NCI-H146 treated with DMSO at 0.1 percent for 48 hours (cell line): ENCODE measurements around the gene RBCK1.
A peak's percentile ranks its signal among the peaks of the same experiment; 100 is the strongest.

Source experiments
- DNase-seq: peaks from one replicate; lab custom pipeline; 2025; ENCODE audit not compliant: unreplicated experiment; lab: John Stamatoyannopoulos, UW

Gene RBCK1

DNA sequence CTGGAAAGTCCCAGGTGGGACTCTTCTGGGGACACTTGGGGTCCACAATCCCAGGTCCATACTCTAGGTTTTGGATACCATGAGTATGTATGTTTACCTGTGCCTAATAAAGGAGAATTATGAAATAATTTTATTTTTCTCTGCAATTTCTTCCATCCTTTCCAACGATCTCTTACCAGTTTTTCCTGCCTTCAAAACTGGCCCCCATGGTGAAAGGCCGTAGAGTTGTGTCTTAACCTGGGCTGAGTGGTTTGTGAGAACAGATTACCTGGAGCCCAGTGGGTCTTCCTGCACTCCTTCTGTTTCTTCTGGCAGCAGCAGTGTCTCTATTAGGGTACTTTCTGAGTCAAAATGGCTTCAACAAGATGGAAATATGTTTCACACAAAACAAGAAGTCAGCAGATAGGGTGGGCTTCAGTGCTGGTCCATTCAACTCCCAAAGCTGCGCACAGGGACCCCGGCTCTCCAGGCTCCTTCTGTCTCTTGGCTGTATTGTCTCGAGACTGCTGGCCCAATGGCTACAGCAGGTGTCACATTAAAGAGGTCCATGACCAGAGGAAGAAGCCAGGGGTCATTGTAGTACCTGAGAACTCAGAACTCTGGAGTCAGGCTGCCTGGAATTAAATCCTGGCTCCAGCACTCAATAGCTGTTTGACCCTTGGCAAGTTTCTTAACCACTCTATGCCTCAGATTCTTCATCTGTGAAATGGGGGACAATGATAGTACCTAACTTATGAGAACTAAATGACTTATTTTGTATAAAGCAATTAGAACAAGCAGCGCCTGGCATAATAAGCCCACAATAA is 10.5 kb upstream of the RBCK1 start:
- no peak for DNase-seq

DNA sequence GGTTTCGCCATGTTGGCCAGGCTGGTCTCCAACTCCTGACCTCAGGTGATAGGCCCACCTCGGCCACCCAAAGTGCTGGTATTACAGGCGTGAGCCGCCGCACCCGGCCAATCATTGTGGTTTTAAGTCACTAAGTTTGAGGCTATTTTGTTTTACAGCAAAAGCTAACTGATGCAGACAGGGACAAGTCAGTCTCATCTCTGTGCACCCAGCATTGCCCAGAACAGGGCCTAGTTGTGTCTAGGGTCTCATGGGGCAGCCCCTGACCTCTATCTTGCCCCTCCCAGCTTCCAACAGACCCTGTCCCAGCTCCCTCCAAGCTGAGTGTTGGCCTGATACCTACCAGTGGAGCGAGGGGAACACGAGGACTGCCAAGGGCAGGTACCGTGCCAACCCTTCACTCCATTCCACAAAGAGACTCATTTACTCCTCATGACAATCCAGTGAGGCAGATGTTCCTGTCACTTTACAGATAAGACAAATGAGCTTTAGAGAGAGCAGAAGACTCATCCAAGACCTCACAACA is 8.9 kb upstream of the RBCK1 start:
- no peak for DNase-seq

DNA sequence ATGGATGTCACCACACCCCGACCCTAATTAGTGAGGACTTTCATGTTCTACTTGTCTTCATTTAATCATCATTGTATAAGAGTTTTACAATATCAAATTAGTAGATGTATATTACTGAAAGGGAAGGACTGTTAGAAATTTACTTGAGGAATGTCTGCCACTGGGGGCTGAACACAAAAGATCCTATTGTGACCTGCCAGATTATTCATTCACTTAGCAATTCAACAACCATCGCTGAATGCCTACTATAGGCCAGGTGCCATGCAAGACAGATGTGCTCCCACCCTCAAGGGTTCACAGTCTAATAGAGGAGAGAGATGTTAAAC is 8.0 kb upstream of the RBCK1 start:
- no peak for DNase-seq

DNA sequence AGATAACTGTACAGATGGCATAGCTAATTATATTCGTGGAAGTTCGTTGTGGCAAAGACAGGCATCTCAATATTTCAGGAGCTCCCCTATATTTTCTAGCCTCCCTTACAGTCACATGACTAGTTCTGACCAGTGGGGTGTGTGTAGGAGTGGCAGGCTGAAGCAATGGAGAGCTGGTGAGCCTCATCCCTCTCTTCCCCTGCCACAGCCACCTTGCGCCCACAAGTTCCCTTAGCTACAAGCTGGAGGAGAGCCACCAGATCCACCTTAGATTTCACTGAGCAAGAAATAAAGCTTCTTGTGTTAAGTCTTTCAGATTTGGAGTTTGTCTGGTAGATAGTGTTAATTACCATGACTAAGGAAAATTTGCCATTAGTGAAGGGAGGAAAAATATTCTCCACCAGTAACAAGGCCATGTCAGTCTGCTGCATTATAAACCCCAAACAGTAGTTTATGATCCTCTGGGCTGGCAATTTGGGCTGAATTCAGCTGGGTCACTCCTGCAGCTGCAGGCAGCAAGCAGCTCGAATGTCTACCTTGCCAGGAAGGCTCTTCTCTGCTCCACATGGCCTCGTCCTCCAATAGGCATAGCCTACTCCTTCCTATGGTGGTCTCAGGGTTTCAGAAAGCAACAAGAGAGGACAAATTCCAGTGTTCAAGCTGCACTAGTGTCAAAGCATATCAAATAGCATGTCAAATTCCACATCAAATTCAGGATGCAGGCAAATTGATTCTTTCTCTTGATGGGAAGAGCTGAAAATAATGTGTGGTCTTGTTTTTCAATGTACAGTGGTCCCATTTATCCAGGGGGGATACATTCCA is 7.4 kb upstream of the RBCK1 start:
- DNase-seq: no peak

DNA sequence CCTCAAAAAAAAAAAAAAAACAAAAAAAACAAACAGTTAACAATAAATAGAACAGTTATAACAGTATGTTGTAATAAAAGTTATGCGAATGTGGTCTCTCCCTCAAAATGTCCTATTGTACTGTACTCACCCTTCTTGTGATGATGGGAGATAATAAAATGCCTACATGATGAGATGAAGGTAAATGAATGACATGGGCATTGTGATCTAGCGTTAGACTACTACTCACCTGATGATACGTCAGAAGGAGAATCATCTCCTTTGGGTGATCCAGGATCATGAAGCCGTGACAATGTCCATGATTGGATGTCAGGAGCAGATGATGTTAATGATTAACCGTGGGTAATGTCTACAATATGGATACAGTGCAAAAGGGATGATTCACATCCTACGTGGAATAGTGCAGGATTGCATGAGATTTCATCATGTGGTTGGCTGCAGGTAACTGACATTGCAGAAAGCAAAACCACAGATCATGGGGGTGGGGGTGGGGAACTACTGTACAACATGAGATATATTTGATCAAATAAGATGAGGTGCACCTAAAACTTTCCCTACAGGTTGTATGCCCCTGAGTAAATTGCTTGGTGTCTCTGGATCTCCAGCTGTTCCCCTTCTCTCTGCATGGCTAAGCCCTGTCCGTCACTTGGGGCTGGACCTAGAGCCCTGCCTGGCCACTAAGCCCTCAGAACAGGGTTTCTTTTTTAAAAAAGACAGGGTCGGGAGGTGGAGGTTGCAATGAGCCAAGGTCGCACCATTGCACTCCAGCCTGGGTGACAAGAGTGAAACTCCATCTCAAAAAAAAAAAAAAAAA is 6.2 kb upstream of the RBCK1 start:
- DNase-seq: no peak

DNA sequence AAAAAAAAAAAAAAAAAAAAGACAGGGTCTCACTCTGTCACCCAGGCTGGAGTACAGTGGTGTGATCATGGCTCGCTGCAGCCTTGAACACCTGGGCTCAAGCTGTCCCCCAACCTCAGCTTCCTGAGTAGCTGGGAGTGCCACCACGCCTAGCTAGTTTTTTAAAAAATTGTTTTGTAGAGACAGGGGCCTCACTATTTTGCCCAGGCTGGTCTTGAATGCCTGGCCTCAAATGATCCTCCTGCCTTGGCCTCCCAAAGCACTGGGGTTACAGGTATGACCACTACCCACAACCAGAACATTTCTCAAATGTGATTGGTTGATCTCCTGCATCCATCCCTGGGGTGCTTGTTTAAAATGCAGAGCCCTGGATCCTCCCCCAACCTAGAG is 5.6 kb upstream of the RBCK1 start:
- no peak for DNase-seq

DNA sequence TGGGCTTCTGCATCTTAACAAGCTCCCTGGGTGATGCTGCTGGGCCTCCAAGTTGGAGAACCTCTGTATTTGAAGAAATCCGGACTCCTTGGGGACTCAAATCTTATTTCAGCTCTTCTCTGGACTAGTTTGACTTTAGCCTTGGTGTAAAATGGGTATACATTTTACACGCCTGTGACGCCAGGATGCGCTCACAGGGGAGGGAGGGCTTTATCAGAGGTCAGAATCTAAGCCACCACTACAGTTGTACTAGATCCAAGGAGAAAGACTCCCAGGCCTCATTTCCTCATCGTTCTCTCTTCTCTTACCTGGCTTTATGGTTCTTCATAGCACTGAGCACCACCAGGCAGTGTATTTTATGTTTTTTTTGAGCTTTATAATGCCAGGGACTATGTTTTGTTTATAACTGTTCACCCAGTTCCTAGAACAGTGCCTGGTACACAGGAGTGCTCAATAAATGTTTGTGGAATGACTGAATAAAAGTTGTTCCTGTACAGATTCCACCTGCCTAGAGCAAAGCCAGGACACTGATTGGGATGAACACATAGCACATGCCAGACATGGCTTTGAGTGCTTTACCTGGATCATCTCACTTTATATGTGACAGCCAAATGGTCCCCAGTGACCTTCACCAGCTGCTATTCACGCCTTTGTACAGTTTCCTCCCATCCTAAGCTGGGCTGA is 5.1 kb upstream of the RBCK1 start:
- no peak for DNase-seq

DNA sequence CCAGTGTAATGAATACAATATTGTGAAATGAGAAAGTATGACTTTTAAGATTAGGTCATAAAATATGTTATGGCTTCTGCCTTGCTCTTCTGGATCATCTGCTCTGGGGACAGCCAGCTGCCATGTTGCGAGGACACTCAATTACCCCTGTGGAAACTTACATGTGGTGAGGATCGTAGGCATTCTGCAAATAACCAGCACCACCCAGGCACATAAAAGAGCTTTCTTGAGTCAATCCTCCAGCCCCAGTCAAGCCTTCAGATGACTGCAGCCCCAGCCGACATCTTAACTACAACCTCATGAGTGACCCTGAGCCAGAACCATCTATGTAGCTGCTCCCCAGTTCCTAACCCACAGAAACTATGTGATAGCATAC is 4.5 kb upstream of the RBCK1 start:
- no peak for DNase-seq

DNA sequence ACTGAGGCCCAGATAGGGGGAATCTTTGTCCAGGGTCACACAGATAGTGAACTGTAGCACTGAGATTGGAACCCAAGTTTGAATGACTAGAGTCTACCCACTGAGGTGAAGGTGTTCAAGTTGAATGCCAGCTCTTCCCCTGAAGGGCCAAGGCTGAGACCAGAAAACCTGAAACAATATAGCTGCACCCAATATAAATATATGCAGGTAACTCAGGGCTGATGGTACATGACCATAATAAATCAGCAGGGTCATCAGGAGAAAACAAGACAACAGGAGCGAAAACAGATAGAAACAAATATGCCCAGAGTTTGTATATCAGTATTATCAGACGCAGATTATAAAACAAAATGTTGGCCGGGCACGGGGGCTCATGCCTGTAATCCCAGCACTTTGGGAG is 4.0 kb upstream of the RBCK1 start:
- DNase-seq: no peak

DNA sequence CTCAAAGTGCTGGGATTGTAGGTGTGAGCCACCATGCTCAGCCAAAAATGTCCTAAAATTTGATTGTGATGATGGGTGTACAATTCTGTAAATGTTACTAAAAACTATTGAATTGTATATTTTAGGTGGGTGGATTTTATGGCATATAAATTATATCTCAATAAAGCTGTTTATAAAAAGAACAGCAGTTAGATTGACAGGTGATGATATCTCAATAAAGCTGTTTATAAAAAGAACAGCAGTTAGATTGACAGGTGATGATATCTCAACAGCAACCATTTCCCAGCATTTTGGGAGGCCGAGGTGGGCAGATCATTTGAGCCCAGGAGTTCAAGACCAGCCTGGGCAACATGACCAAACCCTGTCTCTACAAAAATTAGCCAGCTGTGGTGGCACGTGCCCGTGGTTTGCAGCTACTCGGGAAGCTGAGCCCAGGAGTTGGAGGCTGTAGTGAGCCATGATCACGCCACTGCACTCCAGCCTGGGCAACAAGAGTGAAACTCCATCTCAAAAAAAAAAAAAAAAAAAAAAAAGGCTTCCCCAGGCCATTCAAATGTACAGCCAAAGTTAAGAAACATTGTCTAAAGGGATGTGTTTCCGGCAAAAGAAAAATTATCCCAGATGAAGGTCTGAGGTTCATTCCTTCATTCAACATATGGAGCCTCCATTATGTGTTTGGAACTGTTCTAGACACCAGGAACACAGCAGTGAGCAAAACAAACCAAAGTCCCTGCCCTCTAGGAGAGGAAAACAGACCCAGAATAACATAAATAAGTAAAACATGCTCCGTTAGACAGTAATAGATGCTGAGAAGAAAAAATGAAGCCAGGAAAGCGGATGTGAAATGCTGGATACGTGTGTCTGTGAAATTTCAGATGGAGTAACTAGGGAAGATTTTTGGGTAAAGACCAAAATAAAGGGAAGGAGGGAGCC is 1.6 kb upstream of the RBCK1 start:
- no peak for DNase-seq

DNA sequence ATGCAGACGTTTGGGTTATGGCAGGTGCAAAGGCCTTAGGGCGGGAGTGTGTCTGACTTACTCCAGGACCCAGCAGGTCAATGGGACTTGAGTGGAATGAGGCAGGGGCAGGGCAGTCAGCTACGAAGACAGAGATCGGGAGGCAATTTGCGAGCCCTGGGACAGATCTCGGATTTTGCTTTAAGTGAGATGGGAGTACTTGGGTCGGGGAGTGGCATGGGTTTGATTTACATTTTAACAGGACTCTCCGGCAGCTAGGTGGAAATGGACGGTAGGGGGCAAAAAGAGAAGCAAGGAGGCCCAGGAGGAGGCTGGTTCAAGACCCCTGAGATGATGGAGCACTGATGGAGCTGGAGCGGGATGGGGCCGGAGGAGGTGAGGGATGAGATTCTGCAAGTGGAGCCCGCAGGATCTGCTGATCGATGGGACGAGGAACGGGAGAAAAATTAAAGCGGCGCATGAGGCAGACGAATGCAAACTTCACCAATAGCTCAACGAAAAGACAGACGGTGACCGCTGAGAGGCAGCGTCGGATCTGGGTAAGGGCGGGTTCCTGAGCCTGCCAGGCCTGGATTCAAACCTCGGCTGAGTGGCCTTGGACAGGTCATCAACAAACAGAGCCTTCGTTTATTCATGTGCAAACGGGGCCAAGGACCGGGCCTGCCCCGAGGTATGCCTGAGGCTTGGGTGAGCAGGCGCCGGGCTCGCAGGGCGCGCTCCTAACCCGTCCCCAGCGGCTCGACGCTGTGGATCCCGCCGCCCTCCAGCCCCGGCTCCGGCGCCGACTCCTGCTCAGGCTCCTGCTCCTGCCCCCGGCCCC is 756 bp upstream of the RBCK1 start:
- DNase-seq: peak; percentile 74

DNA sequence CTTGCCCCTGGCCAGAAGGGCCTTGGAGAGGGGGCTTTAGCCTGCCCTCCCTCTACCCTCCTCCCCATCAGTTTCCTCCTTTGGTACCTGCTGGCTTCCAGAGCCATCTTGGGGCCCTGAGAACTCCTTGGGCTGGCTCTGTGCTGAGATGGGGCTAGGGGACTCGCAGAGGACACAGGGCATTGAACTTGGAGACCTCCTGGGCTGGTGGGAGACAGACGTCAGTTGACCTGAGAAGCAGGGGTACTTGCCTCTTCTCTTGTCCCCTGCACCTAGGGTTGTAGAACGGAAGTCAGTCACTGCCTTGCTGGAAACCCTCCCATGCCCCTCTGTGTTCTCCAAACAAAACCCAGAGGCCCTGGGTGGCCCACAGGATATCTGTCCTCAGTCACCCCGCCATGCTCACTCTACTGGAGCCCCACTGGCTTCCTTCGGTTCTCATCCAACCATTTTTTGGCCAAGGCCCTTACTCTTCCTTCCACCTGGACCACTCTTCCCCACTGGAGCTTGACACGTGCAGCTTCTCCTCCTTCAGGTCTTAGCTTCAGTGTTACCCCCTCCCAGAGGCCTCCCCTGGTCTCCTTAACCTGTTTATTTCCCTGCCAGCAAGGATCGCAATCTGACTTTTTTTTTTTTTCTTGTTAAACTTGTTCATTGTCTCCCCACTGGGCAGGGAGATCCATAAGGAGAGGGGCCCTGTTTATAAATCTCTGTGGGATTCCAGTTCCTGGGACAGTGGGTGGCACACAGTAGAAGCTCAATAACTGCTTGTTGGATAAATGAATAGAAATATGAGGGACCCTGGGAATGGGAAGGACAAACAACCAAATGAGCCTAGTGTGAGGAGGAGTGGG is 971 bp downstream of the RBCK1 start:
- no peak for DNase-seq

DNA sequence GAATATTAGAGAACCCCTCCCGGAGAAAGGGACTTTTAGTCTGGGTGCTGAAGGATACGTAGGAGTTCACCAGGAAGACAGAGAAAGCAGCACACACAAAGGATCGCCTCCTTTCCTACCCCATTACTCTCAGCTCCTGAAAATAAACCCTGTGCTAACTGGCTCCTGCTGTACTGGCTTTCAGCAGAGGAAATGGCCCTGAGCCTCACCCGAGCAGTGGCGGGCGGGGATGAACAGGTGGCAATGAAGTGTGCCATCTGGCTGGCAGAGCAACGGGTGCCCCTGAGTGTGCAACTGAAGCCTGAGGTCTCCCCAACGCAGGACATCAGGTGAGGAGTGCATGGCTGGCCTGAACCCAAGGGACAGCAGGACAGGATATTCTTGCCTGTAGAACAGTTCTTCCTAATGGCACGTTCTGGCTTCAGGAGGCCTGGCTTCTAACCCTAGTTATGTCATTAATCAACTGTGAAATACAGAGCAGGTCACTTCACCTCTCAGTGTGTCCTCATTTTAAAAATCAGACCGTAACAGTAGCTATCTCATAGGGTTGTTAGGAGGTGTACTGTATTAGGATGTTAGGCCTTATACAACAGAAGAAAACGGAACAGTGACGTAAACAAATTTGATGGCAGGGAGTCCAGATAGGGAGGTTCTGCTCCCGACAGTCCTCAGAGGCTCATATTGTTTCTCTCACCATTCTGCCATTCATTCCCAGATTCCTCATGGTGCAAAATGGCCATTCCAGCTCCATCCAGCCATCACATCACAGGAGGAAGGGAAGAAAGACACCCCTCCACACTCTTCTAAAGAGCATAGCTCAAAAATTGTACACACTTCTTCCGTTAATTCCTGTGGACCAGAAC is 1.8 kb downstream of the RBCK1 start:
- DNase-seq: no peak

DNA sequence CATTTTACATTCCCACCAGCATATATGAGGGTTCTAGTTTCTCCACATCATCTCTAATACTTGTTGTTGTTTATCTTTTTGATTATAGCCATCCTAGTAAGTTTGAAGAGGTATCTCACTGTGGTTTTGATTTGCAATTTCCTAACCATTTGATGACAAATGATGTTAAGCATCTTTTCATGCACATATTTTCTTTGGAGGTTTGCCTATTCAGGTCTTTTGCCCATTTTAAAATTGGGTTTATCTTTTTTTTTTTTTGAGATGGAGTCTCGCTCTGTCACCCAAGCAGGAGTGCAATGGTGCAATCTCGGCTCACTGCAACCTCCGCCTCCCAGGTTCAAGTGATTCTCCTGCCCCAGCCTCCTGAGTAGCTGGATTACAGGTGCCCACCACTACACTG is 4.0 kb downstream of the RBCK1 start:
- no peak for DNase-seq

DNA sequence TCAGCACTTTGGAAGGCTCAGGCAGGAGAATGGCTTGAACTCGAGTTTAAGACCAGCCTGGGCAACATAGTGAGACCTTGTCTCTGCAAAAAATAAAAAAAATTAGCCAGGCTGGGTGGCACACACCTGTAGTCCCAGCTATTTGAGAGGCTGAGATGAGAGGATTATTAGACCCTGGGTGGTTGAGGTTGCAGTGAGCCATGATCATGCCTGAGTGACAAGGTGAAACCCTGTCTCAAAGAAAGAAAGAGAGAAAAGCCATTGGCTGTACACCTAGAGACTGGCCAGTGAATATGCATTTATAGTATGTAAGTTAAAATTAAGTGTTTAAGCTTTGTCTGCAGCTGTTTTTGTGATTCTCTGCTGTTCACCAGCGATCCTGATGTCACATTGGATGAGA is 6.1 kb downstream of the RBCK1 start:
- DNase-seq: no peak

DNA sequence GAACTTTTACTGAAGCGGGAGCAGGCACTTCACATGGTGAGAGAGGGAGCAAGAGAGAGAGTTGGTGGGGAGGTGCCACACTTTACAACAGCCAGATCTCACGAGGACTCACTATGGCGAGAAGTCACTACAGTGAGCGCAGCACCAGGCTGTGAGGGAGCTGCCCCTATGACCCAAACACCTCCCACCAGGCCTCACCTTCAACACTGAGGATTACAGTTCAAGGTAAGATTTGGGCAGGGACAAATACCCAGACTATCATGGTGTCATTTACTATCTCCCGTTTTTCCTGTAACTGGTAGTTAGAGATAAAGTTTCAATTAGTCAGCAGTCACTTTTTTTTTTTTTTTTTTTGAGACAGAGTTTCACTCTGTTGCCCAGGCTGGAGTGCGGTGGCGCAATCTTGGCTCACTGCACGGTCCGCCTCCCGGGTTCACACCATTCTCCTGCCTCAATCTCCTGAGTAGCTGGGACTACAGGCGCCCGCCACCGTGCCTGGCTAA is 7.8 kb downstream of the RBCK1 start:
- no peak for DNase-seq
